GM13976 (cell line): ENCODE results near the gene MITF.

Experiments
- DNase-seq: peaks from one replicate; pipeline ENCODE4 v3.0.0; 2012; ENCODE audit warnings: low spot score
- in situ Hi-C: fragments of 300-500 bp; cut with MboI; formaldehyde crosslinking; loops from one replicate; pipeline ENCODE4 v1.12.0; 2022; ENCODE audit warnings: low sequenced_read_pairs, mixed read lengths, inconsistent platforms; ENCODE audit not compliant: unreplicated experiment
- TF ChIP-seq, protein P1 (sequence below): IDR thresholded peaks from 2 replicates; pipeline ENCODE4 v1.5.1; 2012; ENCODE audit warnings: borderline replicate concordance, mild to moderate bottlenecking; ENCODE audit not compliant: insufficient read depth; ENCODE audit errors: extremely low read depth, missing control alignments, control extremely low read depth

MITF gene

GRCh38 chr3:69715204-69715603, 24.1 kb upstream of the MITF start:
- TF ChIP-seq, protein P1, sequence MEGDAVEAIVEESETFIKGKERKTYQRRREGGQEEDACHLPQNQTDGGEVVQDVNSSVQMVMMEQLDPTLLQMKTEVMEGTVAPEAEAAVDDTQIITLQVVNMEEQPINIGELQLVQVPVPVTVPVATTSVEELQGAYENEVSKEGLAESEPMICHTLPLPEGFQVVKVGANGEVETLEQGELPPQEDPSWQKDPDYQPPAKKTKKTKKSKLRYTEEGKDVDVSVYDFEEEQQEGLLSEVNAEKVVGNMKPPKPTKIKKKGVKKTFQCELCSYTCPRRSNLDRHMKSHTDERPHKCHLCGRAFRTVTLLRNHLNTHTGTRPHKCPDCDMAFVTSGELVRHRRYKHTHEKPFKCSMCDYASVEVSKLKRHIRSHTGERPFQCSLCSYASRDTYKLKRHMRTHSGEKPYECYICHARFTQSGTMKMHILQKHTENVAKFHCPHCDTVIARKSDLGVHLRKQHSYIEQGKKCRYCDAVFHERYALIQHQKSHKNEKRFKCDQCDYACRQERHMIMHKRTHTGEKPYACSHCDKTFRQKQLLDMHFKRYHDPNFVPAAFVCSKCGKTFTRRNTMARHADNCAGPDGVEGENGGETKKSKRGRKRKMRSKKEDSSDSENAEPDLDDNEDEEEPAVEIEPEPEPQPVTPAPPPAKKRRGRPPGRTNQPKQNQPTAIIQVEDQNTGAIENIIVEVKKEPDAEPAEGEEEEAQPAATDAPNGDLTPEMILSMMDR = no peak
- in situ Hi-C loops = no loop called here
- no peak for DNase-seq

- DNase-seq = no peak
- in situ Hi-C loops = no loop called here
Observed at GRCh38 chr3:69716119-69716518, 23.1 kb upstream of the MITF start.

GRCh38 chr3:69718866-69719586, 20.2 kb upstream of the MITF start:
- TF ChIP-seq, protein P1 = no peak
- in situ Hi-C loops = no loop called here
- no peak for DNase-seq

More at GRCh38 chr3:69716119-69716518, 23.1 kb upstream of the MITF start:
- TF ChIP-seq, protein P1 = no peak

GRCh38 chr3:69719587-69720122, 19.6 kb upstream of the MITF start:
- in situ Hi-C loops = no loop called here
- TF ChIP-seq, protein P1 = no peak
- no peak for DNase-seq

GRCh38 chr3:69720824-69721223, 18.4 kb upstream of the MITF start:
- DNase-seq = no peak
- TF ChIP-seq, protein P1 = no peak
- in situ Hi-C loops = no loop called here

DNA sequence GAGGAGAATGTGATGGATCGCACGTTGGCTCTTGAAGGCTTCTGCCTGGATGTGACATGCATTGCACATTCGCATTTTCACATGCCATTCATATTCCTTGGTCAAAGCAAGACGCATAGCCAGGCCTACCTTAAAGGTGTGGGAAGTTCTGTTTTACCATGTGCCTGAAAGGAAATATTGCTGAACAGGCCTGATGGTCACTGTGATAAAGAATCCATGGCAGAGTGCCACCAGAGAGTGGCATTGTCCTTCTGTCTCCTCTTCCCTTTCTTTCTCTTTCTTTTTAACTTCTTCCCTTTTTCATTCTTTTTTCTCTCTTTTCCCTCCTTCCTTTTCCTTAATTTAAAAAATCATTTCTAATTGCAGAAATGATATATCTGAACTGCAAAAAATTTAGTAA, 15.9 kb upstream of the MITF start:
- TF ChIP-seq, protein P1 = no peak
- in situ Hi-C loops = no loop called here
- DNase-seq = no peak
